ENCODE data around the gene OLIG1. TPM values are rescaled to one million over a fixed set of nuclear protein-coding genes. Genes with fewer than 3 reads are reported as not detected.

OLIG1 gene
- total and polyA plus RNA-seq, 2 donors: 0.05 to 0.14 TPM

GRCh38 chr21:33064623-33065390 lies 5.1 kb upstream of the OLIG1 start:
- peaks cover 16 to 55% of the 10 kb centered on the region in 2 donors for H3K27me3 ChIP-seq (ENCODE audit: control insufficient read depth in 2 of 2, insufficient read depth in 1 of 2, low read length in 1 of 2)
- no peak for DNase-seq (ENCODE audit: low read depth in 6 of 9, low spot score in 9 of 9)
- H3K4me3 ChIP-seq (ENCODE audit: low read length in 2 of 2): no peak overlapping the region
- peaks cover under 1 to 9% of the 10 kb centered on the region in 2 donors for H3K4me1 ChIP-seq (ENCODE audit: control insufficient read depth in 2 of 2, insufficient read depth in 2 of 2, low read length in 2 of 2)
- H3K27ac ChIP-seq (ENCODE audit: low read depth in 1 of 2, low read length in 1 of 2): no peak overlapping the region
- H3K36me3 ChIP-seq (ENCODE audit: control insufficient read depth in 2 of 2, insufficient read depth in 2 of 2, low read length in 1 of 2): no peaks in the 10 kb centered on the region
- H3K9me3 ChIP-seq (ENCODE audit: control insufficient read depth in 2 of 2, insufficient read depth in 1 of 2, low read length in 1 of 2): peaks cover 2 to 5% of the 10 kb centered on the region in 2 donors
- WGBS: 73% methylated on average over 18 of the region's 18 CpGs

- Histone ChIP-seq H3K27me3 (ENCODE audit: control insufficient read depth in 2 of 2, insufficient read depth in 1 of 2, low read length in 1 of 2) (peaks cover 39 to 74% of the 10 kb centered on the region in 2 donors), H3K4me3 (ENCODE audit: low read length in 2 of 2) (no peak overlapping the region), H3K4me1 (ENCODE audit: control insufficient read depth in 2 of 2, insufficient read depth in 2 of 2, low read length in 2 of 2) (peaks cover 18 to 20% of the 10 kb centered on the region in 2 donors), H3K36me3 (ENCODE audit: control insufficient read depth in 2 of 2, insufficient read depth in 2 of 2, low read length in 1 of 2) (no peaks in the 10 kb centered on the region), H3K9me3 (ENCODE audit: control insufficient read depth in 2 of 2, insufficient read depth in 1 of 2, low read length in 1 of 2) (peaks cover 2 to 9% of the 10 kb centered on the region in 2 donors), H3K27ac (ENCODE audit: low read depth in 1 of 2, low read length in 1 of 2) (no peak overlapping the region)
- WGBS: 87% methylated on average over 7 of the region's 7 CpGs
- DNase-seq (ENCODE audit: low read depth in 6 of 9, low spot score in 9 of 9): no peak
These were observed 2.9 kb upstream of the OLIG1 start for GRCh38 chr21:33067043-33067442.

- 6% methylated on average over 4 of the region's 4 CpGs for WGBS
- peak in 1 of 9 donors; percentile 5 for DNase-seq (ENCODE audit: low read depth in 6 of 9, low spot score in 9 of 9)
- Histone ChIP-seq H3K36me3 (ENCODE audit: control insufficient read depth in 2 of 2, insufficient read depth in 2 of 2, low read length in 1 of 2) (no peaks in the 10 kb centered on the region), H3K4me3 (ENCODE audit: low read length in 2 of 2) (no peak overlapping the region), H3K9me3 (ENCODE audit: control insufficient read depth in 2 of 2, insufficient read depth in 1 of 2, low read length in 1 of 2) (peaks cover 2 to 9% of the 10 kb centered on the region in 2 donors), H3K27ac (ENCODE audit: low read depth in 1 of 2, low read length in 1 of 2) (no peak overlapping the region), H3K27me3 (ENCODE audit: control insufficient read depth in 2 of 2, insufficient read depth in 1 of 2, low read length in 1 of 2) (peaks cover 43 to 78% of the 10 kb centered on the region in 2 donors), H3K4me1 (ENCODE audit: control insufficient read depth in 2 of 2, insufficient read depth in 2 of 2, low read length in 2 of 2) (peaks cover 18 to 20% of the 10 kb centered on the region in 2 donors)
These were observed 2.5 kb upstream of the OLIG1 start for GRCh38 chr21:33067457-33067856.

DNA sequence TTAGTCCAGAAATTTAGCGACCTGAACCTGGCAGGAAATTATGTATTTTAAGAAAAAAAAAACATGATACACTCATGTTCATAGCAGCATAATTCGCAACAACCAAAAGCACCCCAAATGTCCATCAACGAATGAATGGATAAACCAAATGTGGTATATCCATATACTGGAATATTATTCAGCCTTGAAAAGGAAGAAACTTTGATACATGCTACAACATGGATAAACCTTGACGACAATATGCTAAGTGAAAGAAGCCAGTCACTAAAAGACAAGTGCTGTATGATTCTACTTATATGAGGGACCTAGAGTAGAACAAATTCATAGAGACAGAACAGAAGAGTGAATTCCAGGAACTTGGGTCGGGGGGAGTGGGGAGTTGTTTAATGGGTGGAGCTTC lies 698 bp upstream of the OLIG1 start:
- WGBS: 67% methylated on average over 5 of the region's 5 CpGs
- Histone ChIP-seq H3K27me3 (ENCODE audit: control insufficient read depth in 2 of 2, insufficient read depth in 1 of 2, low read length in 1 of 2) (peaks cover 59 to 90% of the 10 kb centered on the region in 2 donors), H3K27ac (ENCODE audit: low read depth in 1 of 2, low read length in 1 of 2) (no peak overlapping the region), H3K36me3 (ENCODE audit: control insufficient read depth in 2 of 2, insufficient read depth in 2 of 2, low read length in 1 of 2) (no peaks in the 10 kb centered on the region), H3K9me3 (ENCODE audit: control insufficient read depth in 2 of 2, insufficient read depth in 1 of 2, low read length in 1 of 2) (peaks cover 2 to 9% of the 10 kb centered on the region in 2 donors), H3K4me1 (ENCODE audit: control insufficient read depth in 2 of 2, insufficient read depth in 2 of 2, low read length in 2 of 2) (peaks cover 18 to 20% of the 10 kb centered on the region in 2 donors), H3K4me3 (ENCODE audit: low read length in 2 of 2) (no peak overlapping the region)
- DNase-seq (ENCODE audit: low read depth in 6 of 9, low spot score in 9 of 9): no peak

GRCh38 chr21:33069645-33069993 lies 322 bp upstream of the OLIG1 start:
- DNase-seq (ENCODE audit: low read depth in 6 of 9, low spot score in 9 of 9): no peak
- peaks cover 59 to 90% of the 10 kb centered on the region in 2 donors for H3K27me3 ChIP-seq (ENCODE audit: control insufficient read depth in 2 of 2, insufficient read depth in 1 of 2, low read length in 1 of 2)
- H3K4me1 ChIP-seq (ENCODE audit: control insufficient read depth in 2 of 2, insufficient read depth in 2 of 2, low read length in 2 of 2): peaks cover 18 to 20% of the 10 kb centered on the region in 2 donors
- peaks cover 2 to 9% of the 10 kb centered on the region in 2 donors for H3K9me3 ChIP-seq (ENCODE audit: control insufficient read depth in 2 of 2, insufficient read depth in 1 of 2, low read length in 1 of 2)
- no peak overlapping the region for H3K4me3 ChIP-seq (ENCODE audit: low read length in 2 of 2)
- no peak overlapping the region for H3K27ac ChIP-seq (ENCODE audit: low read depth in 1 of 2, low read length in 1 of 2)
- 3% methylated on average over 11 of the region's 11 CpGs for WGBS
- H3K36me3 ChIP-seq (ENCODE audit: control insufficient read depth in 2 of 2, insufficient read depth in 2 of 2, low read length in 1 of 2): no peaks in the 10 kb centered on the region

DNA sequence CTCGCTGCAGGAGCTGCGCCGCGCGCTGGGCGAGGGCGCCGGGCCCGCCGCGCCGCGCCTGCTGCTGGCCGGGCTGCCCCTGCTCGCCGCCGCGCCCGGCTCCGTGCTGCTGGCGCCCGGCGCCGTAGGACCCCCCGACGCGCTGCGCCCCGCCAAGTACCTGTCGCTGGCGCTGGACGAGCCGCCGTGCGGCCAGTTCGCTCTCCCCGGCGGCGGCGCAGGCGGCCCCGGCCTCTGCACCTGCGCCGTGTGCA lies 730 bp downstream of the OLIG1 start:
- no peak overlapping the region for H3K27ac ChIP-seq (ENCODE audit: low read depth in 1 of 2, low read length in 1 of 2)

GRCh38 chr21:33070998-33071769 lies 1.2 kb downstream of the OLIG1 start:
- no peaks in the 10 kb centered on the region for H3K36me3 ChIP-seq (ENCODE audit: control insufficient read depth in 2 of 2, insufficient read depth in 2 of 2, low read length in 1 of 2)
- peak overlapping the region in 1 of 2 donors; percentile 41 for H3K4me3 ChIP-seq (ENCODE audit: low read length in 2 of 2)
- 1% methylated on average over 69 of the region's 69 CpGs for WGBS
- H3K9me3 ChIP-seq (ENCODE audit: control insufficient read depth in 2 of 2, insufficient read depth in 1 of 2, low read length in 1 of 2): peaks cover 2 to 9% of the 10 kb centered on the region in 2 donors
- H3K27me3 ChIP-seq (ENCODE audit: control insufficient read depth in 2 of 2, insufficient read depth in 1 of 2, low read length in 1 of 2): peaks cover 60 to 96% of the 10 kb centered on the region in 2 donors
- peaks cover 18 to 20% of the 10 kb centered on the region in 2 donors for H3K4me1 ChIP-seq (ENCODE audit: control insufficient read depth in 2 of 2, insufficient read depth in 2 of 2, low read length in 2 of 2)
- H3K27ac ChIP-seq (ENCODE audit: low read depth in 1 of 2, low read length in 1 of 2): no peak overlapping the region
- DNase-seq (ENCODE audit: low read depth in 6 of 9, low spot score in 9 of 9): peak in 1 of 9 donors; percentile 13

More for the DNA sequence above, 730 bp downstream of the OLIG1 start:
- H3K27me3 ChIP-seq (ENCODE audit: control insufficient read depth in 2 of 2, insufficient read depth in 1 of 2, low read length in 1 of 2): peaks cover 60 to 93% of the 10 kb centered on the region in 2 donors
- whole genome bisulfite sequencing: under 1% methylated on average over 44 of the region's 44 CpGs
- H3K4me1 ChIP-seq (ENCODE audit: control insufficient read depth in 2 of 2, insufficient read depth in 2 of 2, low read length in 2 of 2): peaks cover 18 to 20% of the 10 kb centered on the region in 2 donors
- DNase-seq (ENCODE audit: low read depth in 6 of 9, low spot score in 9 of 9): no peak
- H3K36me3 ChIP-seq (ENCODE audit: control insufficient read depth in 2 of 2, insufficient read depth in 2 of 2, low read length in 1 of 2): no peaks in the 10 kb centered on the region
- peak overlapping the region in 1 of 2 donors; percentile 41 for H3K4me3 ChIP-seq (ENCODE audit: low read length in 2 of 2)
- H3K9me3 ChIP-seq (ENCODE audit: control insufficient read depth in 2 of 2, insufficient read depth in 1 of 2, low read length in 1 of 2): peaks cover 2 to 9% of the 10 kb centered on the region in 2 donors

DNA sequence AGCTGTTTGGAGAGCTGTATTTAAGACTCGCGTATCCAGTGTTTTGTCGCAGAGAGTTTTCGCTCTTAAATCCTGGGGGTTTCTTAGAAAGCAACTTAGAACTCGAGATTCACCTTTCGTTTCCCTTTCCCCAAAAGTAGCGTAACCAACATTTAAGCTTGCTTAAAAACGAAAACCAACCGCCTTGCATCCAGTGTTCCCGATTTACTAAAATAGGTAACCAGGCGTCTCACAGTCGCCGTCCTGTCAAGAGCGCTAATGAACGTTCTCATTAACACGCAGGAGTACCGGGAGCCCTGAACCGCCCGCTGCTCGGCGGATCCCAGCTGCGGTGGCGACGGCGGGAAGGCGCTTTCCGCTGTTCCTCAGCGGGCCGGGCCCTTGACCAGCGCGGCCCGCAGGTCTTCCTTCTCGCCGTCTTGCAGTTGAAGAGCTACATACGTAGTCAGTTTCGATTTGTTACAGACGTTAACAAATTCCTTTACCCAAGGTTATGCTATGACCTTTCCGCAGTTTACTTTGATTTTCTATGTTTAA lies 1.9 kb downstream of the OLIG1 start:
- H3K27ac ChIP-seq (ENCODE audit: low read depth in 1 of 2, low read length in 1 of 2): no peak overlapping the region
- 2% methylated on average over 38 of the region's 38 CpGs for WGBS
- H3K36me3 ChIP-seq (ENCODE audit: control insufficient read depth in 2 of 2, insufficient read depth in 2 of 2, low read length in 1 of 2): no peaks in the 10 kb centered on the region
- peaks cover 18 to 20% of the 10 kb centered on the region in 2 donors for H3K4me1 ChIP-seq (ENCODE audit: control insufficient read depth in 2 of 2, insufficient read depth in 2 of 2, low read length in 2 of 2)
- peaks cover 2 to 9% of the 10 kb centered on the region in 2 donors for H3K9me3 ChIP-seq (ENCODE audit: control insufficient read depth in 2 of 2, insufficient read depth in 1 of 2, low read length in 1 of 2)
- H3K27me3 ChIP-seq (ENCODE audit: control insufficient read depth in 2 of 2, insufficient read depth in 1 of 2, low read length in 1 of 2): peaks cover 60 to 97% of the 10 kb centered on the region in 2 donors
- H3K4me3 ChIP-seq (ENCODE audit: low read length in 2 of 2): peak overlapping the region in 1 of 2 donors; percentile 41
- DNase-seq (ENCODE audit: low read depth in 6 of 9, low spot score in 9 of 9): peak in 1 of 9 donors; percentile 39

DNA sequence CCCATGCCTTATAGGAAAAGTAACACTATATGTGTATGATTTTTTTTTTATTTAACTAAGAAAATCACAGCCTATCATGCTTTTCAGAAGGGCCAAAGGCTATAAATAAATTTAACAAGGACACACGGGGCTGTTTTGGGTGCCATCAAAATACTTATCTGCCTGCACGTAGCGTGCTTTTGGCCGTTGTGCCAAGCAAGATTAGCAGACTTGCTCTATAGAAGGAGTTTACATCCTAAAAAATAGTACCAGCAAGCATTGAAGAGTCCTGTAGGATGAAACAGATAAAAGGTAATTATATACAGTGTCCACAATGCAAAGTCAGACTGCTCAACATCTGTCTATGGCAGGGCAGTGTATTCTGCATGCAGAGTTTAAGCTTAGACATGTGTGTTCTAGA lies 3.7 kb downstream of the OLIG1 start:
- DNase-seq (ENCODE audit: low read depth in 6 of 9, low spot score in 9 of 9): no peak
- Histone ChIP-seq H3K4me1 (ENCODE audit: control insufficient read depth in 2 of 2, insufficient read depth in 2 of 2, low read length in 2 of 2) (peaks cover 15 to 18% of the 10 kb centered on the region in 2 donors), H3K9me3 (ENCODE audit: control insufficient read depth in 2 of 2, insufficient read depth in 1 of 2, low read length in 1 of 2) (peaks cover 2 to 5% of the 10 kb centered on the region in 2 donors), H3K27ac (ENCODE audit: low read depth in 1 of 2, low read length in 1 of 2) (no peak overlapping the region), H3K4me3 (ENCODE audit: low read length in 2 of 2) (no peak overlapping the region), H3K36me3 (ENCODE audit: control insufficient read depth in 2 of 2, insufficient read depth in 2 of 2, low read length in 1 of 2) (no peaks in the 10 kb centered on the region), H3K27me3 (ENCODE audit: control insufficient read depth in 2 of 2, insufficient read depth in 1 of 2, low read length in 1 of 2) (peaks cover 56 to 92% of the 10 kb centered on the region in 2 donors)
- 94% methylated on average over 4 of the region's 4 CpGs for WGBS

Data from thymus (tissue), 11 donors.